ENCODE measurements around the gene CHAF1A.

DNA sequence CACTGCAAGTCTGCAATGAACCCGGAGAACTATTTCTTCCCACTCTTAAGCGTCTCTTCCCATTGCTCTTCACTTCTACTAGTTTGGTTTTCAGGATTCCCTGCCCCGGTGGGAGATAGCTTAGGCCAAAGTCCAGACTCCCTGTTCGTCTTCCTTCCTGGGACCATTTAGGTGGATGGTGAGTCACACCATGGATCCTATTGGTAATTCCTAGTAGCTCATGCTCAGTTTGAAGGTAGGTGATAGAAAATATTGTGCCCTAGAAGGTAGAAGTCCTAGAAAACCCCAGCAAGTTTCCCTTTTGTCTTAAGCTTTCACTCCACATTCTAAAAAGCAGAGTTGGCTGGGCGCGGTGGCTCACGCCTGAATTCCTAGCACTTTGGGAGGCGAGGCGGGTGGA is 13.8 kb downstream of the CHAF1A start:
- TF ChIP-seq CTCF (IDR thresholded peaks at IDR 0.05) (no peak), POLR2AphosphoS5 (IDR thresholded peaks at IDR 0.05) (no peak)
